Brain microvascular endothelial cell (primary cell): ENCODE results near the gene KLHL17.
"Not testable (repeated sequence)": the region's sequence is repeated elsewhere in the genome, so short reads cannot be mapped to it uniquely, and the experiment has no call there.

ENCODE experiments used
- DNase-seq: peaks from one replicate; pipeline ENCODE4 v3.0.0-alpha.2; 2020
- H3K27ac ChIP-seq: fragments of 250-450 bp; sonication (Bioruptor Pico); 2 replicates; pipeline ENCODE4 v1.5.1; 2020; ENCODE audit warnings: mild to moderate bottlenecking, moderate library complexity
- H3K27me3 ChIP-seq: fragments of 250-450 bp; sonication (Bioruptor Pico); replicated peaks from 2 replicates; pipeline ENCODE4 v1.5.1; 2020; ENCODE audit warnings: mild to moderate bottlenecking
- H3K36me3 ChIP-seq: fragments of 250-450 bp; sonication (Bioruptor Pico); replicated peaks from 2 replicates; pipeline ENCODE4 v1.5.1; 2020; ENCODE audit warnings: mild to moderate bottlenecking
- H3K4me3 ChIP-seq: 2 replicates; pipeline ENCODE4 v1.5.1; 2011; ENCODE audit warnings: low read depth, mild to moderate bottlenecking, control low read depth, low read length, moderate library complexity
- in situ Hi-C: cut with HindIII; loops from 2 replicates; pipeline ENCODE4 v1.10.0; 2017; ENCODE audit warnings: low sequenced_read_pairs, low pct_ligation_motif_present
- TF ChIP-seq, protein P1 (sequence below): IDR thresholded peaks from 2 replicates; pipeline ENCODE4 v1.5.1; 2011; ENCODE audit warnings: low read depth, mild to moderate bottlenecking, moderate library complexity, low read length, control low read depth, inconsistent platforms; ENCODE audit errors: missing control alignments

KLHL17 gene

DNA sequence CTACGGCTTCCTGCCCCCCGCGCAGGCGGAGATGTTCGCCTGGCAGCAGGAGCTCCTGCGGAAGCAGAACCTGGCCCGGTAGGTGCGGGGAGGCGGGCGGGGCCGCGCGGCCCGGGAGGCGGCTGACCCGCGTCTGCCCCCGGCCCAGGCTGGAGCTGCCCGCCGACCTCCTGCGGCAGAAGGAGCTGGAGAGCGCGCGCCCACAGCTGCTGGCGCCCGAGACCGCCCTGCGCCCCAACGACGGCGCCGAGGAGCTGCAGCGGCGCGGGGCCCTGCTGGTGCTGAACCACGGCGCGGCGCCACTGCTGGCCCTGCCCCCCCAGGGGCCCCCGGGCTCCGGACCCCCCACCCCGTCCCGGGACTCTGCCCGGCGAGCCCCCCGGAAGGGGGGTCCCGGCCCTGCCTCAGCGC is 18.0 kb upstream of the KLHL17 start:
- in situ Hi-C loops = no loop called here
- H3K27ac ChIP-seq = no peak overlapping the region
- TF ChIP-seq, protein P1, sequence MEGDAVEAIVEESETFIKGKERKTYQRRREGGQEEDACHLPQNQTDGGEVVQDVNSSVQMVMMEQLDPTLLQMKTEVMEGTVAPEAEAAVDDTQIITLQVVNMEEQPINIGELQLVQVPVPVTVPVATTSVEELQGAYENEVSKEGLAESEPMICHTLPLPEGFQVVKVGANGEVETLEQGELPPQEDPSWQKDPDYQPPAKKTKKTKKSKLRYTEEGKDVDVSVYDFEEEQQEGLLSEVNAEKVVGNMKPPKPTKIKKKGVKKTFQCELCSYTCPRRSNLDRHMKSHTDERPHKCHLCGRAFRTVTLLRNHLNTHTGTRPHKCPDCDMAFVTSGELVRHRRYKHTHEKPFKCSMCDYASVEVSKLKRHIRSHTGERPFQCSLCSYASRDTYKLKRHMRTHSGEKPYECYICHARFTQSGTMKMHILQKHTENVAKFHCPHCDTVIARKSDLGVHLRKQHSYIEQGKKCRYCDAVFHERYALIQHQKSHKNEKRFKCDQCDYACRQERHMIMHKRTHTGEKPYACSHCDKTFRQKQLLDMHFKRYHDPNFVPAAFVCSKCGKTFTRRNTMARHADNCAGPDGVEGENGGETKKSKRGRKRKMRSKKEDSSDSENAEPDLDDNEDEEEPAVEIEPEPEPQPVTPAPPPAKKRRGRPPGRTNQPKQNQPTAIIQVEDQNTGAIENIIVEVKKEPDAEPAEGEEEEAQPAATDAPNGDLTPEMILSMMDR = no peak
- H3K4me3 ChIP-seq = peak overlapping the region; percentile 49
- peaks cover 4% of the 10 kb centered on the region for H3K27me3 ChIP-seq
- H3K36me3 ChIP-seq = peaks cover 24% of the 10 kb centered on the region
- DNase-seq = no peak

DNA sequence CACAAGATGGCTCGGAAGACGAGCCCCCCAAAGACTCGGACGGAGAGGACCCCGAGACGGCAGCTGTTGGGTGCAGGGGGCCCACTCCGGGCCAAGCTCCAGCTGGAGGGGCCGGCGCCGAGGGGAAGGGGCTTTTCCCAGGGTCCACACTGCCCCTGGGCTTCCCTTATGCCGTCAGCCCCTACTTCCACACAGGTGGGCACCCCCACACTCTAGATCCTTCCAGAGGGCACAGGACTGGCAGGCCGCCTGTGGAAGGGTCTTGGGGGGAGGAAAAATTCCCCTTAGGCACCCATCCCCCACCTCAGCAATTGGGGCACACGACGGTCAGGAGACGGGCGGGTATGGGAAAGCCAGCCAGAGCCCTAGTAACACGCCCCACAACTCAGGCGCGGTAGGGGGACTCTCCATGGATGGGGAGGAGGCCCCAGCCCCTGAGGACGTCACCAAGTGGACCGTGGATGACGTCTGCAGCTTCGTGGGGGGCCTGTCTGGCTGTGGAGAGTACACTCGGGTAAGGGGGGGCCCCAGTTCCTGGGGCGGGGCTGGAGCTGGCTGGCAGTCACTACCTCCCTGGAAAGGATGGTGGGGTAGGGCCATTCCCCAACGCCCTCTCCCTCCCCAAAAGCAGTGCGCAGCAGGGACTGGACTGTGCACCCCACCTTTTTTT is 17.4 kb upstream of the KLHL17 start:
- TF ChIP-seq, protein P1 = no peak
- peak overlapping the region; percentile 35 for H3K4me3 ChIP-seq
- peaks cover 4% of the 10 kb centered on the region for H3K27me3 ChIP-seq
- no peak overlapping the region for H3K27ac ChIP-seq
- DNase-seq = peak; percentile 56
- H3K36me3 ChIP-seq = peaks cover 30% of the 10 kb centered on the region
- in situ Hi-C loops = no loop called here

DNA sequence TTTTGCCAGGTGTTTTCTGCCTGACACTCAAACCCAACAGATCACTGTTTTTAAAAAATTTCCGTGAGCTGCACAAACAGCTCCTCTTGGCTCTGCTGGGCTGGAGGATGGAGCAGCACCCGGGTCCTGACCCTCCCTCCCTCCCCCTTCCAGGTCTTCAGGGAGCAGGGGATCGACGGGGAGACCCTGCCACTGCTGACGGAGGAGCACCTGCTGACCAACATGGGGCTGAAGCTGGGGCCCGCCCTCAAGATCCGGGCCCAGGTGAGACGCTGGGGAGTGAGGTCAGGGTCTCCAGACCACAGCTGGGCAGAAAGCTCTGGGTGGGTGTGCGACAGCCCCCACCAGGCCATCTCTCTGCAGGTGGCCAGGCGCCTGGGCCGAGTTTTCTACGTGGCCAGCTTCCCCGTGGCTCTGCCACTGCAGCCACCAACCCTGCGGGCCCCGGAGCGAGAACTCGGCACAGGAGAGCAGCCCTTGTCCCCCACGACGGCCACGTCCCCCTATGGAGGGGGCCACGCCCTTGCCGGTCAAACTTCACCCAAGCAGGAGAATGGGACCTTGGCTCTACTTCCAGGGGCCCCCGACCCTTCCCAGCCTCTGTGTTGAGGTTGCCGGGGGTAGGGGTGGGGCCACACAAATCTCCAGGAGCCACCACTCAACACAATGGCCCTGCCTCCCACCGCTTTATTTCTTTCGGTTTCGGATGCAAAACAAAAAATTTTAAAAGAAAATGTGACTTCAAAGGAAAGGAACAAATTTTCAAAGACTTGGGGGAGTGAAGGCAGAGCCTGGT is 16.6 kb upstream of the KLHL17 start:
- Histone ChIP-seq H3K27me3 (peaks cover 4% of the 10 kb centered on the region), H3K36me3 (peaks cover 32% of the 10 kb centered on the region), H3K4me3 (no peak overlapping the region), H3K27ac (no peak overlapping the region)
- in situ Hi-C loops = no loop called here
- TF ChIP-seq, protein P1 = no peak
- DNase-seq = no peak

DNA sequence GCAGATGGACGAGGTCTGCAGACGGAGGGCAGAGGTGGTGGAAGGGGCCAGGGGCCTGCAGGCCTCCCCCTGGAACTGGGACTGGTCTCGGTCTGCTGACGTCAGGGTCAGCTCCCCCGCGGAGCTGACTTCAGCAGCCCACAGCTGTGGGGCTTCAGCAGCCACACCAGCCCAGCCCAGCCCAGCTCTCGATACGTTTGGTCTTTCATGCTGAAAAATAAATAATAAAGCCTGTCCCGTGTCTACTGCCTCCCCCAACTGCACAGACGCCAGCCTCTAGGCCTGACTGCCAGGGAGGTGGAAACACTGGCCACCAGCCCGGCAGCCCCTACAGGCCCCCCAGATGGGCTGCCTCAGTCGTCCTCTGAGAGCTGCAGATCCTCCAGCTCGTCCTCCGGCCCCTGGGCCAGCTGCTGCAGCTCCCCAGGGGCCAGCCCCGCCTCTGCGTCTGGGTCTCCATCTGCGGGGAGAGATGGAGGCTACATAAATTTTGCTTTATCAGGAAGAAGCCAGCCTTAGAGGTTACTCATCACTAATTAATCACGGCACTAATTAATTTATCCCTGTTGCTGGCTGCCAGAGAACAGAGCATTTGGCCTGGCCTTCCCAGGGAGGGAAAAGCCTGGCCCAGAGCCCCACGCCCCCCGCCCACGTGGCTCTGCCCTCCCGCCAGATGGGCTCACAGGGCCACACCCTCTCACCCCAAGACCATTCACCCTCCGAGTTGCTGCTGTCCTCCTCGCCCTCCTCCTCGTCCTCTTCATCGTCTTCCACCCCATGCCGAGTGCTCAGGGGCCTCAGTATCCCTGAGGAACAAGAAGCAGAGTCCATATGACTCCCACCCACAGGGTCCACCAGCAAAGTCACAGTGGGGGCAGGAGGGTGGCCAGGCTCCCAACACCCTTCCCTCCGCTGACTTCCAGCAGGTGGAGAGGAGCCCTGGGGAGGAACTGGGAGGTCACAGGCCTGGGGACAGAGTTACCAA is 15.8 kb upstream of the KLHL17 start:
- TF ChIP-seq, protein P1 = no peak
- in situ Hi-C loops = no loop called here
- H3K27me3 ChIP-seq = peaks cover 4% of the 10 kb centered on the region
- peaks cover 39% of the 10 kb centered on the region for H3K36me3 ChIP-seq
- no peak overlapping the region for H3K27ac ChIP-seq
- no peak for DNase-seq
- no peak overlapping the region for H3K4me3 ChIP-seq

DNA sequence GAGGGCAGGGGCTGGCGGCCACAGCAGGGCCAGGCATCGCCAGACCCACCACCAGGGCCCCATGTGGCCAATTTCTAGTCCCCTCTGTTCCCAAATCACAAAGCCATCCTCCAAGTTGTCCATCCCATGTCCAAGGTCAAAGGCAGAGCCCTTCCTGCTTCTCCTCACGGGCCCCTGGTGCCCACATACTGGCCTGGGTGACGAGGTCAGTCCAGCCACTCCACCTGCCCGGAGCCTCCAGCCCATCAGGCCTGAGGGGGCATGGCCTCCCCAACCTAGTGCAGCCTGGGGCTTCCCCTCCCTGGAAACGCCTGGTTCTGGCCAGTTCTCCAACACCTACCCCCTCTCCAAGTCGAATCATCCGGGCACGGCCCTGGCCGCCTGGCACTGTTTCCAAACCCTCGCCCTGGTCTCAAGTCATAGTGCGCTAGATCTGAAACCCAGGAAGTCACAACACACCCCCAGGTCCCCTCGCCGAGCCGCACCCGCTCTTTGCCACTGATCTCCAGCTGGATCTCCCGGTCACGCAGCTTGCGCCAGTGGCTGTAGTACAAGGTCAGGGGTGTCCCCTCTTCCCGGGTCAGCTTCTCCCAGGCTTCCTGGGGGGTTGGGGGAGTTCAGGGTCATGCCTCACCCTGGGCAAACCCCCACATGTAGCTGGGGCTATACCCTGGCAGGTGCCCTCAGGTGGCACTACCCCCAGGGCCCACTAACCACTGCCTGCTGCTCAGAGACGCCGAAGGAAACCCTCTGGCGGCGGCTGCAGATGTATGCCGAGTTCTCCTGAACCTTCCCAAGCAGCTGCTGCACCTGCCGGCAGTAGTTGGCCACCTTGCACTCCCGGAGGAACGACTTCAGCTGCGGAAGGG is 14.5 kb upstream of the KLHL17 start:
- H3K27me3 ChIP-seq = peaks cover 4% of the 10 kb centered on the region
- H3K4me3 ChIP-seq = no peak overlapping the region
- peaks cover 52% of the 10 kb centered on the region for H3K36me3 ChIP-seq
- TF ChIP-seq, protein P1 = no peak
- no peak overlapping the region for H3K27ac ChIP-seq
- DNase-seq = no peak
- in situ Hi-C loops = no loop called here

DNA sequence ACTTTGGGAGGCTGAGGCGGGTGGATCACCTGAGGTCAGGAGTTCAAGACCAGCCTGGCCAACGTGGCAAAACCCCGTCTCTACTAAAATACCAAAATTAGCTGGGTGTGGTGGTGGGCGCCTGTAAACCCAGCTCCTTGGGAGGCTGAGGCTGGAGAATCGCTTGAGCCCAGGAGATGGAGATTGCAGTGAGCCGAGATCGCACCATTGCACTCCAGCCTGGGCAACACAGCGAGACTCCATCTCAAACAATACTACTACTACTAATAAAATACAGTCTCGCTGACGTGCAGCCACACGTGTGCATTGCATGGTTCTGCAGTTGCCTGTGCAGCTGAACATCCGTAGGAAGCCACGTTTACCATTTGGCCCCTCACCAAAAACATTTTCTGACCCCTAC is 13.6 kb upstream of the KLHL17 start:
- DNase-seq, H3K4me3 ChIP-seq, H3K27ac ChIP-seq, H3K27me3 ChIP-seq, in situ Hi-C loops: not testable (repeated sequence)
- H3K36me3 ChIP-seq = peaks cover 58% of the 10 kb centered on the region
